Calu3 (cell line): ENCODE measurements around the gene MPEG1. TPM values are rescaled to one million over a fixed set of nuclear protein-coding genes. Genes with fewer than 3 reads are reported as not detected.

Experiments used
- BruUV-seq: library from RNA; stranded (reverse); fragments of 400-500 nt; replicated peaks from 2 replicates; lab custom pipeline; 2021; lab: Mats Ljungman, UMichigan
- CTCF ChIA-PET: fragments of 300-600 bp; sonication (Branson Sonifier 250); formaldehyde crosslinking; loops from one replicate; lab custom pipeline; 2022; ENCODE audit warnings: antibody characterized with exemption; lab: Charles Lee
- DNase-seq: peaks from one replicate; pipeline ENCODE4 v3.0.0; 2022
- H3K27ac Mint-ChIP-seq: one replicate; pipeline ENCODE4 v1.8.0; 2022; ENCODE audit warnings: mixed read lengths; ENCODE audit not compliant: unreplicated experiment
- H3K27me3 Mint-ChIP-seq: one replicate; pipeline ENCODE4 v1.8.0; 2022; ENCODE audit warnings: mixed read lengths; ENCODE audit not compliant: unreplicated experiment
- H3K36me3 Mint-ChIP-seq: one replicate; pipeline ENCODE4 v1.8.0; 2022; ENCODE audit warnings: mild to moderate bottlenecking, moderate library complexity, mixed read lengths; ENCODE audit not compliant: insufficient read depth, unreplicated experiment
- H3K4me1 Mint-ChIP-seq: one replicate; pipeline ENCODE4 v1.8.0; 2022; ENCODE audit warnings: mild to moderate bottlenecking, low read depth, mixed read lengths; ENCODE audit not compliant: unreplicated experiment
- H3K4me3 Mint-ChIP-seq: one replicate; pipeline ENCODE4 v1.8.0; 2022; ENCODE audit warnings: mild to moderate bottlenecking, low read depth, moderate library complexity, mixed read lengths; ENCODE audit not compliant: unreplicated experiment
- H3K9me3 Mint-ChIP-seq: one replicate; pipeline ENCODE4 v1.8.0; 2022; ENCODE audit warnings: low read depth, mixed read lengths; ENCODE audit not compliant: unreplicated experiment
- intact Hi-C: fragments of 100-400 bp; cut with micrococcal nuclease; formaldehyde crosslinking; loops from one replicate; pipeline ENCODE4 v1.10.0; 2022; ENCODE audit not compliant: unreplicated experiment
- total RNA-seq: library from RNA; stranded (reverse); gene quantifications from 2 replicates; pipeline ENCODE4 v1.2.3, GENCODE V29; 2022
- TF ChIP-seq, protein P1 (sequence below): fragments of 200-600 bp; IDR thresholded peaks from one replicate; pipeline ENCODE4 v1.8.0; 2022; ENCODE audit warnings: antibody characterized with exemption; ENCODE audit not compliant: unreplicated experiment

Gene MPEG1
- total RNA-seq, 1 experiment from 2014 or later: not detected

DNA sequence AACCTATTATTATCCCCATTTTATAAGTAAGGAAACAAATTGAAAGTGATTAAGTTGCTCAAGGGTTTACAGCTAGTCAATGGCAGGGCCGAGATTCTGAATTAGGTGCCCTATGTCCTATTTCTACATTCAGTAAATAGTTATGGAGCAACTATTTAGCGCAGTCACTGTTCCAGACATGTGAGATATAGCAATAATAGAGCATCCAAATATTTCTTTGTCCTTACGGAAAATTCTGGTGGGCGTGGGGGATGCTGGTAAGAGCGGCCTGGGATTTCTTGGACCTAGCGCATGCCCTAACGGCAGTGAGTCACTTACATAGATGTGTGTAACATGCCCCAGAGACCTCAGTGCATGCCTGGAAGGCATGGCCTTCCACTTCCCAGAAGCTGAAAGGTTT, 36.4 kb downstream of the MPEG1 start:
- Mint-ChIP-seq H3K9me3 (peaks cover 5% of the 10 kb centered on the region), H3K27ac (no peak overlapping the region), H3K36me3 (peaks cover 64% of the 10 kb centered on the region), H3K4me1 (peaks cover 44% of the 10 kb centered on the region), H3K27me3 (no peaks in the 10 kb centered on the region), H3K4me3 (no peak overlapping the region)
- intact Hi-C loops: no loop called here
- DNase-seq: no peak
- TF ChIP-seq, protein P1, sequence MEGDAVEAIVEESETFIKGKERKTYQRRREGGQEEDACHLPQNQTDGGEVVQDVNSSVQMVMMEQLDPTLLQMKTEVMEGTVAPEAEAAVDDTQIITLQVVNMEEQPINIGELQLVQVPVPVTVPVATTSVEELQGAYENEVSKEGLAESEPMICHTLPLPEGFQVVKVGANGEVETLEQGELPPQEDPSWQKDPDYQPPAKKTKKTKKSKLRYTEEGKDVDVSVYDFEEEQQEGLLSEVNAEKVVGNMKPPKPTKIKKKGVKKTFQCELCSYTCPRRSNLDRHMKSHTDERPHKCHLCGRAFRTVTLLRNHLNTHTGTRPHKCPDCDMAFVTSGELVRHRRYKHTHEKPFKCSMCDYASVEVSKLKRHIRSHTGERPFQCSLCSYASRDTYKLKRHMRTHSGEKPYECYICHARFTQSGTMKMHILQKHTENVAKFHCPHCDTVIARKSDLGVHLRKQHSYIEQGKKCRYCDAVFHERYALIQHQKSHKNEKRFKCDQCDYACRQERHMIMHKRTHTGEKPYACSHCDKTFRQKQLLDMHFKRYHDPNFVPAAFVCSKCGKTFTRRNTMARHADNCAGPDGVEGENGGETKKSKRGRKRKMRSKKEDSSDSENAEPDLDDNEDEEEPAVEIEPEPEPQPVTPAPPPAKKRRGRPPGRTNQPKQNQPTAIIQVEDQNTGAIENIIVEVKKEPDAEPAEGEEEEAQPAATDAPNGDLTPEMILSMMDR: no peak
- no TSS peak for BruUV-seq
- CTCF ChIA-PET: no interaction called here

DNA sequence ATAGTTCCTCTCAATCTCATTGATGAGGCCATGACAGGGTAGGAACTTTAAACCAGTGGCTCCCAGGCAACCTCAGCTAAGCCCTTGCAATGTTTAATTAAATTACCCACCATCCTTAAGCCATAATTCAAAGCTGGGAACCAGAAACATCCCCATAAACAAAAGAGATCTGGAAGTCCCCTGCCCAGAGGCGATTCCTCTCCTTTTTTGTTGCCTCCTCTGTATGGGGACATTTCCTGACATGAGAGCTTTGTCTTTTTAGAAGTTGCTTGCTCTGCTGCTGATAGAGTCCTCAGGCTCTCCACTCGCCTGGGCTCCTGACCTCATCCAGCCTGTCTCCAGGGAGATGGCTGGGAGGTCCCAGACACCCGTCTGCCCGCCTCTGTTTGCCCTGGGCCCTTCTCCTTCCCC, 37.6 kb downstream of the MPEG1 start:
- TF ChIP-seq, protein P1: no peak
- Mint-ChIP-seq H3K27ac (peak overlapping the region; percentile 82), H3K36me3 (peaks cover 57% of the 10 kb centered on the region), H3K4me1 (peaks cover 44% of the 10 kb centered on the region), H3K9me3 (peaks cover 5% of the 10 kb centered on the region), H3K4me3 (no peak overlapping the region), H3K27me3 (no peaks in the 10 kb centered on the region)
- CTCF ChIA-PET: interaction anchor here (0.7 to 3.3 kb wide), 6 partner anchors 10 to 125 kb away, joined by 3 to 57 read pairs (median 6); no protein-coding TSS in a partner anchor
- intact Hi-C loops: no loop called here
- no TSS peak for BruUV-seq
- no peak for DNase-seq

DNA sequence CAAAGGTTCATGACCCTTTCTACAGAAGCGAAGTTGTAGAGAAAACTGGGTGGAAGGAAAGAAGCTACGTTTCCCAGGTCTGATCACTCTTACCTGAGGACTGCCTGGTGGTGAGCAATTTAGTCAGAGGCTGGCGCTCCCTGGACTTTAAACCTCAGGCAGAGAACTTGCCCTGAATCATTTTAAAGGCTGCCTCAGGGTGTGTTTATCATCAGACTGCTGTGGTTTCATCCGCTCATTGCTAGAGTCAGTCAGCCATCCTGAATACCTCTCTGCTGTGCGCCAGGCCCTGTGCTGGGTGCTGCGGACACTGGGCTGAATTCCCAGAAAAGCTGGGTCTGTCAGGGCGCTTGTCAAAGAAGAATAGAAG, 38.1 kb downstream of the MPEG1 start:
- BruUV-seq: no TSS peak
- peak; percentile 44 for DNase-seq
- CTCF ChIA-PET: interaction anchor here (0.6 to 3.3 kb wide), 7 partner anchors 10 to 125 kb away, joined by 3 to 57 read pairs (median 7); no protein-coding TSS in a partner anchor
- TF ChIP-seq, protein P1: no peak
- no peak overlapping the region for H3K4me3 Mint-ChIP-seq
- H3K27me3 Mint-ChIP-seq: no peaks in the 10 kb centered on the region
- H3K9me3 Mint-ChIP-seq: peaks cover 5% of the 10 kb centered on the region
- intact Hi-C loops: no loop called here
- peaks cover 52% of the 10 kb centered on the region for H3K36me3 Mint-ChIP-seq
- peaks cover 44% of the 10 kb centered on the region for H3K4me1 Mint-ChIP-seq
- peak overlapping the region; percentile 82 for H3K27ac Mint-ChIP-seq

- DNase-seq: peak; percentile 81
- TSS peak; percentile 79 for BruUV-seq
- TF ChIP-seq, protein P1: no peak
- H3K9me3 Mint-ChIP-seq: peaks cover 5% of the 10 kb centered on the region
- H3K4me3 Mint-ChIP-seq: no peak overlapping the region
- H3K36me3 Mint-ChIP-seq: peaks cover 47% of the 10 kb centered on the region
- intact Hi-C loops: loop anchor here (2.0 kb wide), 1 partner anchor 89 kb away; no protein-coding TSS in a partner anchor
- H3K27me3 Mint-ChIP-seq: no peaks in the 10 kb centered on the region
- peak overlapping the region; percentile 82 for H3K27ac Mint-ChIP-seq
- peaks cover 44% of the 10 kb centered on the region for H3K4me1 Mint-ChIP-seq
- CTCF ChIA-PET: interaction anchor here (0.6 to 3.3 kb wide), 7 partner anchors 10 to 126 kb away, joined by 3 to 57 read pairs (median 7); no protein-coding TSS in a partner anchor
Measured at GRCh38 chr11:59173964-59174663, 38.6 kb downstream of the MPEG1 start.
